ENCODE data around the gene SYCN.

SYCN gene

DNA sequence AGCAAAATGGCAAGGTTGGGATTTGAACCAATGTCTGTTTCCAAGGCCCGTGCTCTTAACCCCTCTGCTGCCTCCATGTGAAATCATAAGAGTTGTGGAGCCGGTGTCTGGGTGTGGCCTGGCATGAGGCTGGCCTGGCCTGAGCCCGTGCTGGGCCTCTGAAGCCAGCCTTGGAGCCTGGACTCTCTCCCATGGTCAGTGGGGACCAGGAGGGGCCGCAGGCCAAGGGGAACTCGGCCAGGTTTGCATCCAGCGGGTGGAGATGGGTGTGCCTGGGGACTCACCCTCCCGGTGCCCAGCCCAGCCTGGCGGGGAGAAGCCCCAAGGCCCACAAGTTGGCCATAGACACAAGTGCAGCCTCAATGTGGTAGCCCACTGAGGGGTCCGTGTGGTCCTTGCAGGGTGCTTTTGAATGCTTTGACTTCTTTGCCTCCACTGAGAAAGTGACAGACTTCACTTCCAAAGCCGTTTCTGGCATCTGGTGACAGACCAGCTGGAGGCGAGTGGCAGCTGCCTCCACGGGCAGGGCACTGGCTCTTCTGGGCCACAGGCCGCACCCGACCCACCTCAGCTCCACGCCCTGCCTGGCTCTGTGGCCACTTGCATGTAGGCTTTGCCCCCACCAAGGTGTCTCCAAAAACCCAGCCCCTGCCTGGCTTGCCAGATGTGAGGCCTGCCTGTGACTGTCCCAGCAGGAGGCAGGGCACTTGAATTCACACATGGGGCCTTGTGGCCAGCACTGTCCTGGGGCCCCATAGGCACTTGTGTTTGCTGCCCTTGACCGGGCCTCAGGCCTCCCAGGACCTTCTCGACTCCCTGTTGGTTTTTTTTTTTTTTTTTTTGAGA, 33.5 kb downstream of the SYCN start:
- no peak overlapping the region for H3K4me3 ChIP-seq (ENCODE audit: low read length, poor library complexity, severe bottlenecking)
- peaks cover 41% of the 10 kb centered on the region; the same call in 1 of the 2 replicates for H3K36me3 ChIP-seq (ENCODE audit: insufficient read depth, low read length)
- no peaks in the 10 kb centered on the region for H3F3A ChIP-seq (ENCODE audit: low read depth)

DNA sequence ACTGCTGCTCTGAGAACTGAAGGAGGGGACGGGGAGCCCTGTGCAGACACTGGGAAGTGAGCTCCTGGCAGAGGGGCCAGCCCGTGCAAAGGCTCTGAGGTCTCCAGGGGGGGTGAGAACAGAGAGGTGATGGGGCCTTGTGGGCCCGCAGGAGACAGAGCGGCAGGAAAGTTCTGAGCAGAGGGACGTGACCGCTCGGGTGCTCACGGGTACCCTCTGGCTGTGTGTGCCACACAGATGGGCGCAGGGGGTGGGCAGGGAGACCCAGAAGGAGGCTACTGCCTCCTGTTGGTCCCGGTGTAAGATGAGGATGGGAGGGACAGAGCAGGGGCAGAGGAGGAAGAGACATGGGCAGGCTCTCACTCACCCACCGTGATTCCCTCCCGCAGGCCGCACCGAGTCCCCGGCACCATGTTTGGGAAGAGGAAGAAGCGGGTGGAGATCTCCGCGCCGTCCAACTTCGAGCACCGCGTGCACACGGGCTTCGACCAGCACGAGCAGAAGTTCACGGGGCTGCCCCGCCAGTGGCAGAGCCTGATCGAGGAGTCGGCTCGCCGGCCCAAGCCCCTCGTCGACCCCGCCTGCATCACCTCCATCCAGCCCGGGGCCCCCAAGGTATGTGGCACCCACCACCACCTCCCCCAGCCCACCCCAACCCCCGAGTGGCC, 34.8 kb downstream of the SYCN start:
- H3K27me3 ChIP-seq (ENCODE audit: insufficient read depth, low read length, poor library complexity, severe bottlenecking), result no peaks in the 10 kb centered on the region
- H3K9me2 ChIP-seq (replicated peaks; ENCODE audit: low read depth, low read length), result no peaks in the 10 kb centered on the region
- H3K36me3 ChIP-seq (ENCODE audit: insufficient read depth, low read length), result peaks cover 27% of the 10 kb centered on the region; the same call in 1 of the 2 replicates
- H4K20me1 ChIP-seq (ENCODE audit: insufficient read depth, low read length, poor library complexity, severe bottlenecking), result peaks cover 9% of the 10 kb centered on the region
- H3K4me3 ChIP-seq (ENCODE audit: low read length, poor library complexity, severe bottlenecking), result no peak overlapping the region
- peaks cover 14% of the 10 kb centered on the region; the same call in 1 of the 2 replicates for H3K79me2 ChIP-seq (ENCODE audit: insufficient read depth, low read length)
- no peak overlapping the region for H2AFZ ChIP-seq (ENCODE audit: low read length)
- no peak overlapping the region for H3K4me2 ChIP-seq (ENCODE audit: low read depth, low read length, poor library complexity, severe bottlenecking)
- H3K9ac ChIP-seq (ENCODE audit: low read depth, low read length, poor library complexity, severe bottlenecking), result no peak overlapping the region
- no peaks in the 10 kb centered on the region for H3K9me3 ChIP-seq (ENCODE audit: insufficient read depth, low read depth, low read length)
- H3K4me1 ChIP-seq (ENCODE audit: insufficient read depth, low read length, poor library complexity, severe bottlenecking), result no peaks in the 10 kb centered on the region
- no peaks in the 10 kb centered on the region for H3F3A ChIP-seq (ENCODE audit: low read depth)
- TF ChIP-seq, protein P1, sequence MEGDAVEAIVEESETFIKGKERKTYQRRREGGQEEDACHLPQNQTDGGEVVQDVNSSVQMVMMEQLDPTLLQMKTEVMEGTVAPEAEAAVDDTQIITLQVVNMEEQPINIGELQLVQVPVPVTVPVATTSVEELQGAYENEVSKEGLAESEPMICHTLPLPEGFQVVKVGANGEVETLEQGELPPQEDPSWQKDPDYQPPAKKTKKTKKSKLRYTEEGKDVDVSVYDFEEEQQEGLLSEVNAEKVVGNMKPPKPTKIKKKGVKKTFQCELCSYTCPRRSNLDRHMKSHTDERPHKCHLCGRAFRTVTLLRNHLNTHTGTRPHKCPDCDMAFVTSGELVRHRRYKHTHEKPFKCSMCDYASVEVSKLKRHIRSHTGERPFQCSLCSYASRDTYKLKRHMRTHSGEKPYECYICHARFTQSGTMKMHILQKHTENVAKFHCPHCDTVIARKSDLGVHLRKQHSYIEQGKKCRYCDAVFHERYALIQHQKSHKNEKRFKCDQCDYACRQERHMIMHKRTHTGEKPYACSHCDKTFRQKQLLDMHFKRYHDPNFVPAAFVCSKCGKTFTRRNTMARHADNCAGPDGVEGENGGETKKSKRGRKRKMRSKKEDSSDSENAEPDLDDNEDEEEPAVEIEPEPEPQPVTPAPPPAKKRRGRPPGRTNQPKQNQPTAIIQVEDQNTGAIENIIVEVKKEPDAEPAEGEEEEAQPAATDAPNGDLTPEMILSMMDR (conservative IDR thresholded peaks at IDR 0.05; ENCODE audit: low read length), result no peak
- no peak for TF ChIP-seq EZH2phosphoT487 (IDR thresholded peaks at IDR 0.05; ENCODE audit: borderline replicate concordance)

More for the DNA sequence above, 33.5 kb downstream of the SYCN start:
- Histone ChIP-seq H3K9me3 (ENCODE audit: insufficient read depth, low read depth, low read length) (no peaks in the 10 kb centered on the region), H3K4me2 (ENCODE audit: low read depth, low read length, poor library complexity, severe bottlenecking) (no peak overlapping the region), H3K4me1 (ENCODE audit: insufficient read depth, low read length, poor library complexity, severe bottlenecking) (no peaks in the 10 kb centered on the region), H3K9me2 (replicated peaks; ENCODE audit: low read depth, low read length) (no peaks in the 10 kb centered on the region), H4K20me1 (ENCODE audit: insufficient read depth, low read length, poor library complexity, severe bottlenecking) (peaks cover 7% of the 10 kb centered on the region), H3K27me3 (ENCODE audit: insufficient read depth, low read length, poor library complexity, severe bottlenecking) (no peaks in the 10 kb centered on the region), H2AFZ (ENCODE audit: low read length) (no peak overlapping the region), H3K9ac (ENCODE audit: low read depth, low read length, poor library complexity, severe bottlenecking) (no peak overlapping the region), H3K79me2 (ENCODE audit: insufficient read depth, low read length) (peaks cover 8% of the 10 kb centered on the region; the same call in 1 of the 2 replicates)
- TF ChIP-seq EZH2phosphoT487 (IDR thresholded peaks at IDR 0.05; ENCODE audit: borderline replicate concordance), result no peak
- TF ChIP-seq, protein P1 (conservative IDR thresholded peaks at IDR 0.05; ENCODE audit: low read length), result no peak

DNA sequence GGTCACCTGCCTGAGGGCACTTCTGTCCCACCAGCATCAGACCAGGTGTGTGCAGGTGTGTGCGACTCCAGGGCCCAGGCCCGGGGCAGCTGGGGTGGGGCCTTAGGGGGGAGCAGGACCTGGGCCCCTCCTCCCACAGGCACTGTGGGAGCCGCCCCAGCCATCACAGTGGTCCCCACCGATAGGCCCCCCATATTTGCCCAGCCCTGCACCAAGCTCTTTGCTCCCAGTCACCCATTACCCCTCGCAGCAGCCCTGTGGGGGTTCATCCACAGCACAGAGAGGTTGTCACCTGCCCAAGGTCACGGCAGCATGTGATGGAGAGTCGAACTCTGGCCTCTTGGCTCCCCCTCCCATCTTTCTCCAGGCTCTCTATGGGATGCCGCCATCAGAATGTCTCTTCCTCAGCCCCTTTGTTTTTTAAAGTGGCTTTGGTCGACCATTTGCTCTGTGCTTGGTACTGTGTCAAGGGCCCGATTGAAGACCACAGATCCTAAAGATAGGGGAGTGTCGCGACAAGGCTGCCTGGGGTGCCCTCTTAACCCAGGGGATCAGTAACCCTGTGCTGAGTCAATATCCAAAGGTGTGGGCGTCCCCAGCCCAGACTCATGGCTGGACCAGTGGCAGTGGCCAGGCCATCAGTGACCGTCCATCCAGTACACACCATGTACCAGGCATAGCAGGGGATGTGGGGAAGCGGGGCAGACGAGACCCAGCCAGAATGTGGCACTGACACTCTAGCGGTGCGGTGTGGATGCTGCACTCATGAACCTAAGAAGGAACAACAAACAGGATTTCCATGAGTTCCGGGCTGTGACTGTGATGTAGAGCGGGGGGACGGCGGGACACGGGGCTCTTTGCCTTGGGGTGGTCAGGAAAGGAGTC, 35.6 kb downstream of the SYCN start:
- Histone ChIP-seq H4K20me1 (ENCODE audit: insufficient read depth, low read length, poor library complexity, severe bottlenecking) (peaks cover 11% of the 10 kb centered on the region), H3K4me1 (ENCODE audit: insufficient read depth, low read length, poor library complexity, severe bottlenecking) (no peaks in the 10 kb centered on the region), H3K36me3 (ENCODE audit: insufficient read depth, low read length) (peaks cover 24% of the 10 kb centered on the region; the same call in 1 of the 2 replicates), H3K9me3 (ENCODE audit: insufficient read depth, low read depth, low read length) (no peaks in the 10 kb centered on the region), H3K27me3 (ENCODE audit: insufficient read depth, low read length, poor library complexity, severe bottlenecking) (no peaks in the 10 kb centered on the region), H3K79me2 (ENCODE audit: insufficient read depth, low read length) (peaks cover 16% of the 10 kb centered on the region; the same call in 1 of the 2 replicates), H3K9ac (ENCODE audit: low read depth, low read length, poor library complexity, severe bottlenecking) (no peak overlapping the region), H3K9me2 (replicated peaks; ENCODE audit: low read depth, low read length) (no peaks in the 10 kb centered on the region), H2AFZ (ENCODE audit: low read length) (no peak overlapping the region), H3K4me3 (ENCODE audit: low read length, poor library complexity, severe bottlenecking) (no peak overlapping the region), H3K4me2 (ENCODE audit: low read depth, low read length, poor library complexity, severe bottlenecking) (no peak overlapping the region), H3F3A (ENCODE audit: low read depth) (no peaks in the 10 kb centered on the region)
- TF ChIP-seq, protein P1 (conservative IDR thresholded peaks at IDR 0.05; ENCODE audit: low read length), result no peak

Measured in Loucy (cell line).